GM23338 (cell line): ENCODE results near the gene IFT88. TPM values are rescaled to one million over a fixed set of nuclear protein-coding genes. Genes with fewer than 3 reads are reported as not detected.
"Not testable (repeated sequence)": the region's sequence is repeated elsewhere in the genome, so short reads cannot be mapped to it uniquely, and the experiment has no call there.

Experiments
- ATAC-seq: fragments of 200-7000 bp; cut with Tn5 transposase; 3 replicates; pipeline ENCODE4 v1.9.1; 2020
- DNase-seq: peaks from one replicate; pipeline ENCODE4 v3.0.0-alpha.2; 2015; ENCODE audit warnings: low spot score
- H2AFZ ChIP-seq: fragments of 200-600 bp; sonication (generic); 2 replicates; pipeline ENCODE4 v1.8.0; 2016; ENCODE audit warnings: antibody characterized with exemption, mild to moderate bottlenecking, moderate library complexity
- H3F3A ChIP-seq: fragments of 200-600 bp; sonication (generic); replicated peaks from 2 replicates; pipeline ENCODE4 v1.8.0; 2017; ENCODE audit warnings: antibody characterized with exemption, mixed run types, low read depth
- H3K27ac ChIP-seq: fragments of 200-600 bp; sonication (generic); 2 replicates; pipeline ENCODE4 v1.6.1; 2016; ENCODE audit warnings: low read depth
- H3K27me3 ChIP-seq: fragments of 200-600 bp; sonication (generic); 2 replicates; pipeline ENCODE4 v1.8.0; 2016; ENCODE audit warnings: mild to moderate bottlenecking, mixed run types, moderate library complexity; ENCODE audit not compliant: insufficient read depth
- H3K36me3 ChIP-seq: fragments of 200-600 bp; sonication (generic); 2 replicates; pipeline ENCODE4 v1.8.0; 2016; ENCODE audit warnings: mild to moderate bottlenecking; ENCODE audit not compliant: insufficient read depth
- H3K4me1 ChIP-seq: fragments of 200-600 bp; sonication (generic); 2 replicates; pipeline ENCODE4 v1.8.0; 2016; ENCODE audit warnings: mild to moderate bottlenecking, moderate library complexity; ENCODE audit not compliant: insufficient read depth
- H3K4me2 ChIP-seq: fragments of 200-600 bp; sonication (generic); 2 replicates; pipeline ENCODE4 v1.7.1; 2017; ENCODE audit warnings: mixed run types
- H3K4me3 ChIP-seq: fragments of 200-600 bp; sonication (generic); 2 replicates; pipeline ENCODE4 v1.6.1; 2016; ENCODE audit warnings: mixed run types
- H3K79me2 ChIP-seq: fragments of 200-600 bp; sonication (generic); replicated peaks from 2 replicates; pipeline ENCODE4 v1.8.0; 2017; ENCODE audit warnings: mild to moderate bottlenecking; ENCODE audit not compliant: insufficient read depth
- H3K9me2 ChIP-seq: fragments of 200-600 bp; sonication (generic); 2 replicates; pipeline ENCODE4 v1.8.0; 2017; ENCODE audit not compliant: insufficient read depth
- H4K20me1 ChIP-seq: fragments of 200-600 bp; sonication (generic); replicated peaks from 2 replicates; pipeline ENCODE4 v1.8.0; 2017; ENCODE audit warnings: mild to moderate bottlenecking; ENCODE audit not compliant: insufficient read depth
- H3K27ac Mint-ChIP-seq: 2 replicates; pipeline ENCODE4 v1.8.0; 2020; ENCODE audit warnings: inconsistent platforms, mild to moderate bottlenecking, moderate library complexity, mixed read lengths
- H3K27me3 Mint-ChIP-seq: 3 replicates; pipeline ENCODE4 v1.8.0; 2022; ENCODE audit warnings: low read depth, mild to moderate bottlenecking, moderate library complexity, mixed read lengths, inconsistent platforms; ENCODE audit not compliant: insufficient read depth, poor library complexity
- H3K36me3 Mint-ChIP-seq: 3 replicates; pipeline ENCODE4 v1.8.0; 2021; ENCODE audit warnings: low read depth, mild to moderate bottlenecking, inconsistent platforms, moderate library complexity, mixed read lengths
- H3K4me1 Mint-ChIP-seq: 3 replicates; pipeline ENCODE4 v1.8.0; 2020; ENCODE audit warnings: mild to moderate bottlenecking, inconsistent platforms, mixed read lengths
- H3K4me3 Mint-ChIP-seq: 3 replicates; pipeline ENCODE4 v1.8.0; 2021; ENCODE audit warnings: moderate library complexity, mild to moderate bottlenecking, inconsistent platforms, mixed read lengths
- H3K9me3 Mint-ChIP-seq: 3 replicates; pipeline ENCODE4 v1.8.0; 2020; ENCODE audit warnings: moderate library complexity, mild to moderate bottlenecking, inconsistent platforms, mixed read lengths
- CTCF ChIP-seq, 2 experiments: fragments of 200-600 bp in 1 of 2; sonication (generic) in 1 of 2; conservative IDR thresholded peaks; 2 replicates each; pipeline versions ENCODE4 v1.5.1 to v1.6.1; 2016 to 2017; ENCODE audit warnings: antibody characterized with exemption in 2 of 2, low read depth in 2 of 2, mild to moderate bottlenecking in 2 of 2, moderate library complexity in 1 of 2
- ETS1 ChIP-seq: IDR thresholded peaks from 2 replicates; pipeline ENCODE4 v1.6.1; 2016; ENCODE audit warnings: antibody characterized with exemption
- EZH2 ChIP-seq: fragments of 200-600 bp; sonication (generic); IDR thresholded peaks from one replicate; pipeline ENCODE4 v1.8.0; 2017; ENCODE audit warnings: antibody characterized with exemption, mild to moderate bottlenecking, low read depth; ENCODE audit not compliant: unreplicated experiment
- JUNB ChIP-seq: IDR thresholded peaks from one replicate; pipeline ENCODE4 v1.6.1; 2016; ENCODE audit warnings: antibody characterized with exemption; ENCODE audit not compliant: unreplicated experiment
- NANOG ChIP-seq: IDR thresholded peaks from 2 replicates; pipeline ENCODE4 v1.6.1; 2016; ENCODE audit warnings: antibody characterized with exemption, borderline replicate concordance
- REST ChIP-seq: IDR thresholded peaks from one replicate; pipeline ENCODE4 v1.6.1; 2018; ENCODE audit warnings: antibody characterized with exemption; ENCODE audit not compliant: unreplicated experiment
- ZNF331 ChIP-seq: fragments of 250-450 bp; sonication (Bioruptor Pico); IDR thresholded peaks from 2 replicates; pipeline ENCODE4 v1.5.0; 2020; ENCODE audit warnings: low read depth, mild to moderate bottlenecking, moderate library complexity
- ZNF462 ChIP-seq: fragments of 250-450 bp; sonication (Bioruptor Pico); IDR thresholded peaks from 2 replicates; pipeline ENCODE4 v1.5.0; 2020; ENCODE audit warnings: mild to moderate bottlenecking, moderate library complexity
- polyA plus RNA-seq: library from polyadenylated mRNA; unstranded; fragments of >200 nt; fragmentation: Nextera tagmentation; extraction: Ambion mirVana; gene quantifications from 2 replicates; pipeline ENCODE4 v1.2.1, GENCODE V29; 2016
- total RNA-seq: library from RNA; depleted of rRNA; stranded (reverse); fragments of >200 nt; shearing (Covaris generic); gene quantifications from 2 replicates; pipeline ENCODE4 v1.2.3, GENCODE V29; 2014

The IFT88 gene
- total and polyA plus RNA-seq, 2 experiments from 2014 or later, result 8.2 to 8.7 TPM

GRCh38 chr13:20676213-20676612, 109.3 kb downstream of the IFT88 start:
- no peaks in the 10 kb centered on the region for H3K79me2 ChIP-seq
- no peaks in the 10 kb centered on the region for H3F3A ChIP-seq
- H3K4me3 ChIP-seq, result no peak overlapping the region
- DNase-seq (no peak), ATAC-seq (no peak)
- peaks cover 14% of the 10 kb centered on the region for H3K4me1 Mint-ChIP-seq
- peaks cover 5% of the 10 kb centered on the region for H3K27me3 Mint-ChIP-seq
- H3K4me3 Mint-ChIP-seq, result no peak overlapping the region
- H2AFZ ChIP-seq, result no peak overlapping the region
- no peak overlapping the region for H3K27ac ChIP-seq
- H3K9me3 Mint-ChIP-seq, result no peaks in the 10 kb centered on the region
- H3K9me2 ChIP-seq, result no peaks in the 10 kb centered on the region
- H3K36me3 ChIP-seq, result no peaks in the 10 kb centered on the region
- no peak overlapping the region for H3K27ac Mint-ChIP-seq
- H3K27me3 ChIP-seq, result no peaks in the 10 kb centered on the region
- H3K36me3 Mint-ChIP-seq, result no peaks in the 10 kb centered on the region
- TF ChIP-seq REST (no peak), CTCF (conservative IDR thresholded peaks at IDR 0.05; ENCODE audit: low read depth in 2 of 2) (no peak), ETS1 (no peak), JUNB (no peak), ZNF331 (CRISPR knock-in tag) (no peak), EZH2 (no peak), NANOG (no peak), ZNF462 (CRISPR knock-in tag) (no peak)
- H3K4me2 ChIP-seq, result no peak overlapping the region
- 0 out of 2 replicates have a peak, but pooled peaks cover 5% of the 10 kb centered on the region for H3K4me1 ChIP-seq
- H4K20me1 ChIP-seq, result no peaks in the 10 kb centered on the region

- H3K27me3 Mint-ChIP-seq, H3K36me3 Mint-ChIP-seq, H3K4me2 ChIP-seq, ATAC-seq, H4K20me1 ChIP-seq, H3K27ac ChIP-seq, H3K79me2 ChIP-seq, H3F3A ChIP-seq, H3K4me3 Mint-ChIP-seq, H3K4me3 ChIP-seq, H3K9me2 ChIP-seq, H3K9me3 Mint-ChIP-seq, H3K36me3 ChIP-seq, H3K27me3 ChIP-seq, H3K27ac Mint-ChIP-seq, DNase-seq: not testable (repeated sequence)
- peaks cover 33% of the 10 kb centered on the region for H3K4me1 Mint-ChIP-seq
- peak overlapping the region; percentile 38; the same call in 1 of the 2 replicates for H2AFZ ChIP-seq
- peaks cover 16% of the 10 kb centered on the region; the same call in 1 of the 2 replicates for H3K4me1 ChIP-seq
Measured at GRCh38 chr13:20678606-20679005, 111.6 kb downstream of the IFT88 start.
